GM21619 (cell line): ENCODE results near the gene MCAM.

Experiments used
- ATAC-seq: cut with Tn5 transposase; IDR thresholded peaks from one replicate; pipeline ENCODE4 v1.9.1; 2021; ENCODE audit not compliant: unreplicated experiment

Gene MCAM

DNA sequence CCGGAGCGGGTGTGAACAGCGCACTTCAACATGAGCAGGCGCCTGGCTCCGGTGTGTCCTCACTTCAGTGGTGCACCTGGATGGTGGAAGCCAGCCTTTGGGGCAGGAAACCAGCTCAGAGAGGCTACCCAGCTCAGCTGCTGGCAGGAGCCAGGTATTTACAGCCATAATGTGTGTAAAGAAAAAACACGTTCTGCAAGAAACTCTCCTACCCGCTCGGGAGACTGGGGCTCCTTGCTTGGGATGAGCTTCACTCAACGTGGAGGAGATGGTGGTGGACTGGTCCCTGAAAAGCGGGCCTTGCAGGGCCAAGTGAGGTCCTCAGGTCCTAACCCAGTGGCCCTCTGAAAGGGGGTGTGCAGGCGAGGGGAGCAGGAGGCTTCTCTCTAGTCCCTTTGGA, 7.5 kb downstream of the MCAM start:
- no peak for ATAC-seq

- no peak for ATAC-seq
Measured at GRCh38 chr11:119307974-119308373, 9.0 kb downstream of the MCAM start.

GRCh38 chr11:119307219-119307618, 9.7 kb downstream of the MCAM start:
- ATAC-seq = no peak

DNA sequence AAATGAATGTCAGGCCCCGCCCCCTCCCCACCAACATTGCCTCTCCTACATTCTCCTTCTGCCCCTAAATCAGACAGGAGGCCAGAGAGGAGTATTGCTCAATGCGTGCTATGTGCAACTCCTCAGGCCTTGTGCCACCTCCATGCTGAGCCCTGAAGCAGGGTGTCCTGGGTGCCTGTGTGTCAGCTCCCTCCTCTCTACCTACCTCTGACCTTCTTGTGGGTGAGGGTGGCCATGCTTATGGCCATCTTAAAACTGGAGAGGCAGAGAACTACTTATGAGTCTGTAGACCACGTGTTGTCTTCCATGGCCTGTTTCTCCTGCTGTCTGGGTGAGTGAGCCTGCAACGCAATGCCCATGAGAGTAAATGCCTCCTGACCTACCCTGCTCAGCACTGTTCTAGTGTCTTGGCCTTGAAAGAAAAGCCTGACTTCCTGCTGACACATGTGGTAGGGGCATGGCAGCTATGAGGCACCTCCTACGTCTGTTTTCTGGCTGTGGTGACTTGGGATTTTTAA, 10.5 kb downstream of the MCAM start:
- no peak for ATAC-seq

DNA sequence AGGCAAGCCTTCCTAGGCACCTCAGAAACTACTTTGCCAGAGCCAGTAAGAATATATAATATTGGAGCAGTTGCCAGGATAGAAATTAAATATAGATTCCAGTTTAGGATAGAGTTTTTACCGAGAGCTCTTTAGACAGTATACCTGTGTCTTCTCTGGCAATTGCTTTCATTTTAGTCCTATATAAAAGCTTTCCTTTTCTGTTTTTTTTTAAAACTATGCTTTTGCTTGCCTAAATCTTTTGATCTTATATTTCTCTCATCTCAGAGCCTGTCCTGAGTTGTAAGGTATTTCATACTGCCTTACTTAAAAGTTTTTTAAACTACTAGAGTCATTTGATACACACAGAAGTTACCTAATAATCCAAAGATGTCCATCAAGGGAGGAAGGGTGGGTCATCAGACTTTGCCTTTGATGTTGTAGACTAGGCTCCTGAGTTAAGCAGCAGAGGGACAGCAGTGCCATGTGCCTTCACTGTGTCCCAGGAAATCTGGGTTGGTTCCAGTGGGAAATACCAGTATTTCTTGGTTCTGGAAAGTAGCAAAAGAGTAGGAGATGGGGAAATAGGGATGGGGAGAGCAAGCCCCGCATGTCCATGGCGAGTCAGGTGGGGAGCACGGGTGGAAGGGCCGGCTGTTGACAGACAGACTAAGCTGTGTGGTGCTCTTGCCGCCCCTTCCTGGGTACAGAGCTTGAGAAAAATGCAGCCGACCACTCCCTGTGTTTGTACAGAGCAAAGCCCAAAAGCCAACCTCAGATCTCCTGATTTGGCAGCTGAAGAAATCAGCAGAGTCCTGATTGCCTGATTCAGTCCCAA, 11.2 kb downstream of the MCAM start:
- ATAC-seq = no peak

DNA sequence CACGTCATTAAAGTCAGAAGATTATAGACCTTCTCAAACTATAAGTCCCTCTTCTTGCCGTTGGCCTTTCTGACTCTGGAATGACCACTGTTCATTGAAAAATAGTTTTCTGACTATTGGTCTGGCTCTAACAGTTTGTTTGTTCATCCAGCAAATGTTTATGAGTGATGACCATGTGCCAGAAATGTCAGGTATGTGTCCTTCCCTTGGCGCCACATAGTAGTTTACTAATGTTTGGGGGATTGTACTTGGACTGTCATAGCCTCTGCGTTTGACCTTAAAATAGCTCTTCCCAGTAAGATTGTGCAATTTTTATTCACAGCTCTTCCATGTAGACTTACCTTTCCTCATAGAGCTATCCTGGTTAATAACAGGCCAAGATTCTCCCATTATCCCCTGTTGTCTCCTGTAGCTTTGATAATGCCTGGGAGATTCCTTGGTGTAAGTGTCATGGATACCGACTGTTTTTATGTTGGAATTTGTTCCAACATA, 13.7 kb downstream of the MCAM start:
- no peak for ATAC-seq

- no peak for ATAC-seq
Measured at GRCh38 chr11:119300198-119300964, 16.5 kb downstream of the MCAM start.

- ATAC-seq = no peak
Measured at GRCh38 chr11:119299416-119299815, 17.5 kb downstream of the MCAM start.

DNA sequence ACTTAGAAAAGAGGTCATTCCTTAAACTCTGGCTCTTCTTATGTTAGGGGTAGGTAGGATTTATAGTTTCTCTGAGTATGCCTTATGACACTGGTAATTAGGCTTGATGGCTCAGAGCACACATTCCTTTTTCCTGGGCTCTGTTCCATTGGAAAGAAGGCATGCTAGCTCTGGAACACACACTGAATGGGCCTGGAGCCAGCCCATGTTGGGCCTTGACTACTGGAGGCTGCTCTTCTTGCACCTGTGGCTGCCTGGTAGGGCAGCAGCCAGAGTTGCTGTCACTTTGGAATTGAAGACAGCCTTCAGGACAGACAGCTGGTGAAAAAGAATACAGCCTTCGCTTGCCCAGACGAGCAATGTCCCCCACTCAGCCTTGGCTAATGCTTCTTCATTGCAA, 18.2 kb downstream of the MCAM start:
- ATAC-seq = no peak

DNA sequence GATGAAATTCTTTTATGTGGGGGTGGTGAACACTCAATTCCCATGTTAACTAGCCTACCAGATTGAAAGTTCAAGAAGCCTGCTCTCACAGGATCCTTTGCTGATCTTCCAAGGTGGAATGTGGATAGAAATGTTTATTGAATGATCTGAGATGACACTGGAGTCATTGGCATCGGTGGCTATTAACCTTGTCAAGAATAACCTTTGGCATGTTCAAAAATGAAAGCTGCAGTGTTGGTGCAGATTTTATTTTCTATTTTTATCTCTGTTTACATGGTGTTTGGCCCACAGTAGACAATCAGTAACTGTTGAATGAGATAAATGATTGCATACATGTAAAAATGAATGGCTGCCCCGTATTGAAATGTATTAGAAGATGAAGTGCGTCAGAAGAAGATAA, 19.0 kb downstream of the MCAM start:
- no peak for ATAC-seq

- no peak for ATAC-seq
Measured at GRCh38 chr11:119295178-119295577, 21.8 kb downstream of the MCAM start.

DNA sequence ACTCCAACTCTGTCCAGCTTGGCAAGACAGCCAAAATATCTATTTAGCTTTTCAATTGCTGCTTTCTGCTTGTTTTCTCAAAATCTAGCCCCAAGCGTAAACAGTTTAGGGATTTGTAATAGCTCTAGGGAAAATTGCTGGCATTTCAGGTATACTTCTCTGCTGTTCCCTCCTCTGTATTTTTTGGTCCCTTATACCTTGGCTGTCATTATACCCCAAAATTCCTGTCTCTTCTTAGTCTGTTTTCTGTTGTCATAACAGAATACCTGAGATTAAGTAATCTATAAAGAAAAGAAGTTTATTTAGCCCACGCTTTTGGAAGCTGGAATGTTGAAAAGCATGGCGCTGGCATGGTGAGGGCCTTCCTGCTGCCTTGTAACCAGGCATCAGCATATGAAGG, 23.5 kb downstream of the MCAM start:
- no peak for ATAC-seq

- ATAC-seq = no peak
Measured at GRCh38 chr11:119290894-119291497, 25.9 kb downstream of the MCAM start.

- ATAC-seq = no peak
Measured at GRCh38 chr11:119288219-119288618, 28.7 kb downstream of the MCAM start.

GRCh38 chr11:119285431-119285830, 31.5 kb downstream of the MCAM start:
- ATAC-seq = no peak

DNA sequence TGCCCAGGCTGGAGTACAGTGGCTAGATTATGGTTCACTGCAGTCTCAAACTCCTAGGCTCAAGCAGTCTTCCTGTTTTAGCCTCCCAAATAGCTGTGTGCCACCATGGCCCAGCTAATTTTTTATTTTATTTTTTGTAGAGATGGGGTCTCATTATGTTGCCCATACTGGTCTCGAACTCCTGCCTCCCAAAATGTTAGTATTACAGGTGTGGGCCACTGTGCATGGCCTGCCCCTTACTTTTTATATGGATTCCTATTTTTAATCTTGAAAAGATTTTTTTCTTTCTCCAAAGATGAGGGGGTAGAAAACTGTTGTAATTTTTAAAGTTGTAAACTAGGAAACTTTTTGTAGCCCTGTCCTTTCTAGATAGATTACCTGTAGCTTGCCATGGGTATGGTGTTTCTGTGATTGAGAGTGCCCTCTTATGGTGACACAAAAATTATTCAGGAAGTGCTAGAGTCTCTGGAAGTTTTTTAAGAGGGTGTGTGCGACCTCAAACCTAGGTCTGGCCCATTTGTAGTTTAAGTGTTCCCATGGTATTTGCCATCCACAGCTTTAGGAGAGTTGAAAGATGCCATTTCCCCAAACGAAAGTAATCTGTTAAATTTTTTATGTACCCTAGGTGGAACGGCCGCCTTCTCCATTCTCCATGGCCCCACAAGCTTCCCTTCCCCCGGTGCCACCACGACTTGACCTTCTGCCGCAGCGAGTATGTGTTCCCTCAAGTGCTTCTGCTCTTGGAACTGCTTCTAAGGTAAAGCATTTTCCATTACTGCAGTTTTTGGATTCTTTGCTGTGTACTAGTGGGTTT, 32.4 kb downstream of the MCAM start:
- no peak for ATAC-seq

DNA sequence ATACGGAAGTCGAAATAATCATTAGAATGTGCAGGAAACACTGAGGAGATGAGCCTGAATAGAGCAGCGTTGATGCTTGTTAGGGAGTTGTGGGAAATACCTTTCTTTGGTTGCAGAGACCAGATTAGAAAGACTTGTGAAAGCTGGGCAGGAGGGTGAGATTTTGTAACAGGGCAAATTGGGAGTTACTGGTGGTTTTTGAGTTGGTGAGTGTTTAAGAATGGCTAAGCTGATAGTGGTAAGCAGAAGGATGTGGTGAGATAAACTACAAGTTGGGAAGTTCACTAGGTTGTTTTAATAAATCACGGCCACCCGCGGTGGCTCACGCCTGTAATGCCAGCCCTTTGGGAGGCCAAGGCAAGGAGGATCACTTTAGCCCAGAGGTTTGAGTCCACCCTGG, 34.4 kb downstream of the MCAM start:
- ATAC-seq = no peak

DNA sequence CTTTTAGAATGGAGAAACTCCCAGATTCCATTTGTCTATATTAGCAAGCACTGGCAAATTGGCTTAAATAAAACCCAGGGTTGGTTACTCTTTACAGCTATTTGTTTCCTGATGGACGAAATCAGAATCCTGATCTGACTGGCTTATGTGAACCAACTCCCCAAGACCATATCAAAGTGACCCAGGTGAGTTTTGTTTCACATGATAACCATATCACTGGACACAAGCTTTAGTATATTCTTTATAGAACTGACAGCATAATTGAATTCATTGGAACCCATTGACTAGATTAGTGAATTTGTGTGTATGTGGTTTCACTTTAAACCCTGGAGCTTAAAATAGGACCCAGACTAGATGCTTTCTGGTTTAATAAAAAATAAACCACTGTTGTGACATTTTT, 39.3 kb downstream of the MCAM start:
- ATAC-seq = no peak

- ATAC-seq = no peak
Measured at GRCh38 chr11:119273721-119274120, 43.2 kb downstream of the MCAM start.

DNA sequence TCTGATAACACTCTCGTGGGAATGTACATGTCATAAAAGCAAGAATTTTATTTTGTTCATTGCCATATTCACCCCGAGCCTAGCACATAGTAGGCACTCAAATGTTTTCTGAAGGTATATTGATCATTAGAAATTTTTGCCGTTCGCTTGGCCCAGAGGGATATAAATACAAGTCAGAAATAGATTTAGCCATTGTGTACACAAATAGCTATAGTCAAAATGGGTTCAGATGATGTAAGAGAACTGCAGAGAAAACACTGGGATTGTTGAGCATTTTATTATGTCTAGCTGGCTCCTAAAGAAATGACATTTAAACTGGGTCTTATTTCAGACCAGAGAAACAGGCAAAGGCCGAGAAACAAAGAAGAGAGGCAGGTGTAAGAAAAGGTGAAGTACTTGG, 49.3 kb downstream of the MCAM start:
- ATAC-seq = no peak
